PC-3 (cell line): ENCODE measurements around the gene ARHGEF17. TPM values are rescaled to one million over a fixed set of nuclear protein-coding genes. Genes with fewer than 3 reads are reported as not detected.

Experiments used
- ATAC-seq: fragments of 200-7000 bp; cut with Tn5 transposase; 2 replicates; pipeline ENCODE4 v1.9.1; 2020; ENCODE audit warnings: mild to moderate bottlenecking, moderate library complexity
- BruUV-seq: library from RNA; stranded (reverse); fragments of 400-500 nt; replicated peaks from 2 replicates; lab custom pipeline; 2021; lab: Mats Ljungman, UMichigan
- CTCF ChIA-PET: fragments of 300-600 bp; sonication (Branson Sonifier 250); formaldehyde crosslinking; loops from one replicate; lab custom pipeline; 2022; ENCODE audit warnings: antibody characterized with exemption; lab: Charles Lee
- POLR2A ChIA-PET: fragments of 300-600 bp; sonication (Branson Sonifier 250); formaldehyde crosslinking; loops from one replicate; lab custom pipeline; 2022; ENCODE audit warnings: antibody characterized with exemption; ENCODE audit not compliant: unreplicated experiment; lab: Charles Lee
- DNase-seq: peaks from one replicate; pipeline ENCODE4 v3.0.0-alpha.2; 2015
- H2AFZ ChIP-seq: fragments of 300-600 bp; sonication (generic); 2 replicates; pipeline ENCODE4 v1.6.0; 2016; ENCODE audit warnings: antibody characterized with exemption, low read length
- H3F3A ChIP-seq: fragments of 300-600 bp; sonication (generic); one replicate; pipeline ENCODE4 v1.6.0; 2017; ENCODE audit warnings: antibody characterized with exemption, low read length, control low read depth, mild to moderate bottlenecking; ENCODE audit not compliant: unreplicated experiment
- H3K27ac ChIP-seq: fragments of 300-600 bp; sonication (generic); 2 replicates; pipeline ENCODE4 v1.5.1; 2016; ENCODE audit warnings: mild to moderate bottlenecking, low read length
- H3K27me3 ChIP-seq: fragments of 300-600 bp; sonication (generic); 2 replicates; pipeline ENCODE4 v1.6.1; 2016; ENCODE audit warnings: low read length, mixed read lengths
- H3K36me3 ChIP-seq: fragments of 300-600 bp; sonication (generic); 2 replicates; pipeline ENCODE4 v1.6.1; 2016; ENCODE audit warnings: low read depth, mixed run types, low read length, mixed read lengths
- H3K4me1 ChIP-seq: fragments of 300-600 bp; sonication (generic); 2 replicates; pipeline ENCODE4 v1.5.1; 2016; ENCODE audit warnings: low read length; ENCODE audit not compliant: insufficient read depth
- H3K4me2 ChIP-seq: fragments of 300-600 bp; sonication (generic); 2 replicates; pipeline ENCODE4 v1.6.0; 2016; ENCODE audit warnings: low read length
- H3K4me3 ChIP-seq: fragments of 300-600 bp; sonication (generic); 2 replicates; pipeline ENCODE4 v1.5.1; 2016; ENCODE audit warnings: mild to moderate bottlenecking, low read length, mixed read lengths
- H3K79me2 ChIP-seq: fragments of 300-600 bp; sonication (generic); 2 replicates; pipeline ENCODE4 v1.6.1; 2017; ENCODE audit warnings: low read length, mixed read lengths
- H3K9ac ChIP-seq: fragments of 300-600 bp; sonication (generic); 2 replicates; pipeline ENCODE4 v1.6.0; 2016; ENCODE audit warnings: mild to moderate bottlenecking, low read length
- H3K9me2 ChIP-seq: fragments of 300-600 bp; sonication (generic); replicated peaks from 2 replicates; pipeline ENCODE4 v1.6.1; 2016; ENCODE audit warnings: mixed run types, low read length, mixed read lengths
- H3K9me3 ChIP-seq: fragments of 300-600 bp; sonication (generic); 2 replicates; pipeline ENCODE4 v1.6.1; 2016; ENCODE audit warnings: low read length, mixed read lengths
- H4K20me1 ChIP-seq: fragments of 300-600 bp; sonication (generic); 2 replicates; pipeline ENCODE4 v1.6.1; 2016; ENCODE audit warnings: low read length, mixed read lengths
- CTCF ChIP-seq: fragments of 300-600 bp; sonication (generic); conservative IDR thresholded peaks from 2 replicates; pipeline ENCODE4 v1.5.1; 2017; ENCODE audit warnings: antibody characterized with exemption, low read depth, mild to moderate bottlenecking, low read length
- EZH2 ChIP-seq: fragments of 300-600 bp; sonication (generic); IDR thresholded peaks from one replicate; pipeline ENCODE4 v1.6.1; 2017; ENCODE audit warnings: antibody characterized with exemption, mild to moderate bottlenecking, low read length; ENCODE audit not compliant: unreplicated experiment
- EZH2phosphoT487 ChIP-seq: fragments of 300-600 bp; sonication (generic); IDR thresholded peaks from 2 replicates; pipeline ENCODE4 v1.6.1; 2018; ENCODE audit warnings: mild to moderate bottlenecking, antibody characterized with exemption, low read length, borderline replicate concordance
- intact Hi-C: fragments of 100-400 bp; cut with micrococcal nuclease; formaldehyde crosslinking; loops from 2 replicates; pipeline ENCODE4 v1.9.0; 2023
- total RNA-seq: library from RNA; depleted of rRNA; stranded (reverse); fragments of >200 nt; gene quantifications from 2 replicates; pipeline ENCODE4 v1.2.3, GENCODE V29; 2014

Gene ARHGEF17
- total RNA-seq, 1 experiment from 2014 or later, result 6.2 TPM

DNA sequence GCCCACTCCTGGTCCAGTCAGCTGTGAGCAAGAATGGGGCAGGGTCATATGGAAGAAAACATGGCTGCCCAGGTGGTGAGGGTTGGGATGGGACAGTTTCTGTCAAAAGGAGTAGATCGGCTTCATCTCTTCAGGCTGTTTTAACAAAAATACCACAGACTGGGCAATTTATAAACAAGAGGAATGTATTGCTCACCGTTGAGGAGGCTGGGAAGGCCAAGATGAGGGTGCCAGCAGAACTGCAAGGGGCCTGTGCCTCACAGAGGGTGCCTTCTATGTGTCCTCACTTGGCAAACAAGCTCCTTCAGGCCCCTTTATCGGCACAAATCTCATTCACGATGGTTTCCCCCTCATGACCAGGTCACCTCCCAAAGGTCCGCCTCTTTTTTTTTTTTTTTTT, 50.0 kb downstream of the ARHGEF17 start:
- intact Hi-C loops, result no loop called here
- no peaks in the 10 kb centered on the region for H3K9me2 ChIP-seq
- H3K4me1 ChIP-seq, result no peaks in the 10 kb centered on the region
- no TSS peak for BruUV-seq
- ChIA-PET CTCF (no interaction called here), POLR2A (no interaction called here)
- no peak overlapping the region for H3K4me3 ChIP-seq
- H3K4me2 ChIP-seq, result no peak overlapping the region
- no peak for TF ChIP-seq EZH2phosphoT487
- no peak for TF ChIP-seq CTCF
- TF ChIP-seq EZH2, result no peak
- H2AFZ ChIP-seq, result no peak overlapping the region
- H3F3A ChIP-seq, result no peaks in the 10 kb centered on the region
- no peaks in the 10 kb centered on the region for H3K79me2 ChIP-seq
- no peaks in the 10 kb centered on the region for H4K20me1 ChIP-seq
- no peaks in the 10 kb centered on the region for H3K27me3 ChIP-seq
- DNase-seq, result no peak
- ATAC-seq, result no peak
- no peak overlapping the region for H3K27ac ChIP-seq
- no peaks in the 10 kb centered on the region for H3K9me3 ChIP-seq
- H3K9ac ChIP-seq, result no peak overlapping the region
- no peaks in the 10 kb centered on the region for H3K36me3 ChIP-seq

GRCh38 chr11:73359341-73359740, 51.3 kb downstream of the ARHGEF17 start:
- no peak for ATAC-seq
- H3K27ac ChIP-seq, result no peak overlapping the region
- no peak overlapping the region for H3K4me3 ChIP-seq
- no peaks in the 10 kb centered on the region for H3K9me3 ChIP-seq
- no peak for DNase-seq
- intact Hi-C loops, result no loop called here
- no TSS peak for BruUV-seq
- H2AFZ ChIP-seq, result no peak overlapping the region
- no peak overlapping the region for H3K4me2 ChIP-seq
- H3K79me2 ChIP-seq, result no peaks in the 10 kb centered on the region
- ChIA-PET CTCF (interaction anchor here (0.8 kb wide), 1 partner anchor 34 kb away, joined by 3 read pairs; no protein-coding TSS in a partner anchor), POLR2A (no interaction called here)
- H3F3A ChIP-seq, result no peaks in the 10 kb centered on the region
- no peaks in the 10 kb centered on the region for H3K36me3 ChIP-seq
- H3K9me2 ChIP-seq, result no peaks in the 10 kb centered on the region
- TF ChIP-seq CTCF (no peak), EZH2 (no peak), EZH2phosphoT487 (no peak)
- H3K9ac ChIP-seq, result no peak overlapping the region
- H3K4me1 ChIP-seq, result no peaks in the 10 kb centered on the region
- no peaks in the 10 kb centered on the region for H3K27me3 ChIP-seq
- H4K20me1 ChIP-seq, result no peaks in the 10 kb centered on the region

DNA sequence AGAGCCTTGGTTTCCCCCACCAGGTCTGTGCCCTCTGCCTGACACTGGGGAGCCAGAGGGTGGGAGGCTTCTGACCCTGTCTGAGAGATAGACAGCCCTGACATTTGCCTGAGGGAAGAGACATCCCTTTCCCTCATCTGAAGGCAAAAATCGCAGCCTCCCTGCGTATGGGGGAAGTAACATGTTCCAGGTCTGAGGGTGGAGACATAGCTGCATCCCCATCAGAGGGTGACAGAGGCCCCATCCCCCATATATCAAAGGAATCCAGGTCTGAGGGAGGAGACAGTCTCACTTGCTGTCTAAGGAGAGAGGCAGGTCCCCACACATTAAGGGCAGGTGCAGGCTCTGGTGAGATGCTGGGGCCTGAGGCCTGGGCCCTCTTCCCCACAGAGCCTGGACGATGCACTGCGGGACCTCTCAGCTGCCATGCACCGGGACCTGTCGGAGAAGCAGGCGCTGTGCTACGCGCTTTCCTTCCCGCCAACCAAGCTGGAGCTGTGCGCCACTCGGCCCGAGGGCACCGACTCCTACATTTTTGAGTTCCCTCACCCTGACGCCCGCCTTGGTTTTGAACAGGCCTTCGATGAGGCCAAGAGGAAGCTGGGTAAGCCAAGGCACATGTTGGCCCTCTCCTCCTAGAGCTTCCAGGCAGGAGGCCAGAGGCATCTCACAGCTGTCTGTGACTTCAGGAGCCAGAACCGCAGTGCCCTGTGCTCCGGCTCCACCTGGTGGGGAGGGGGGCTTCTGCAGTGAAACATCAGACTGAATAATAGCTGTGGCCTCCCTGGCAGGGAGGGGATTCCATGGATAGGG, 52.1 kb downstream of the ARHGEF17 start:
- H3K9me3 ChIP-seq, result no peaks in the 10 kb centered on the region
- H3K36me3 ChIP-seq, result no peaks in the 10 kb centered on the region
- H3K4me2 ChIP-seq, result no peak overlapping the region
- H3K79me2 ChIP-seq, result no peaks in the 10 kb centered on the region
- peak; percentile 66 for ATAC-seq
- ChIA-PET POLR2A (interaction anchor here (0.6 kb wide), 1 partner anchor 9 kb away, joined by 3 read pairs; no protein-coding TSS in a partner anchor), CTCF (interaction anchor here (0.5 to 2.0 kb wide), 5 partner anchors 9 to 879 kb away, joined by 3 to 15 read pairs (median 4); no protein-coding TSS in a partner anchor)
- H3K9me2 ChIP-seq, result no peaks in the 10 kb centered on the region
- TF ChIP-seq EZH2, result no peak
- no peak for TF ChIP-seq EZH2phosphoT487
- TF ChIP-seq CTCF, result peak; percentile 84
- no peak overlapping the region for H3K4me3 ChIP-seq
- DNase-seq, result peak; percentile 66
- H3K9ac ChIP-seq, result no peak overlapping the region
- no peaks in the 10 kb centered on the region for H3K4me1 ChIP-seq
- no peaks in the 10 kb centered on the region for H4K20me1 ChIP-seq
- no peak overlapping the region for H2AFZ ChIP-seq
- H3K27ac ChIP-seq, result no peak overlapping the region
- intact Hi-C loops, result no loop called here
- no peaks in the 10 kb centered on the region for H3F3A ChIP-seq
- BruUV-seq, result no TSS peak
- no peaks in the 10 kb centered on the region for H3K27me3 ChIP-seq
